Liver (tissue), 9 donors: ENCODE measurements around the gene ELN. TPM values are rescaled to one million over a fixed set of nuclear protein-coding genes. Genes with fewer than 3 reads are reported as not detected.
A peak's percentile ranks its signal among the peaks of the same experiment; 100 is the strongest.
"Not testable (repeated sequence)": the region's sequence is repeated elsewhere in the genome, so short reads cannot be mapped to it uniquely, and the experiment has no call there.

ENCODE experiments used
- DNase-seq: peaks from one replicate; pipeline ENCODE4 v3.0.0-alpha.2; 2017; ENCODE audit warnings: low spot score
- H3K27ac ChIP-seq, 2 donors: one replicate each; pipeline ENCODE4 v1.7.0; 2013; ENCODE audit warnings: inconsistent platforms in 2 of 2, low read length in 2 of 2, control low read depth in 1 of 2, low read depth in 1 of 2, mild to moderate bottlenecking in 1 of 2
- H3K27me3 ChIP-seq, 4 donors: one replicate each; pipeline versions ENCODE4 v1.6.1 to v1.7.0; 2013; ENCODE audit warnings: low read length in 3 of 4, inconsistent platforms in 1 of 4, mild to moderate bottlenecking in 1 of 4, moderate library complexity in 1 of 4; ENCODE audit not compliant: control insufficient read depth in 4 of 4, insufficient read depth in 4 of 4
- H3K36me3 ChIP-seq, 4 donors: one replicate each; pipeline versions ENCODE4 v1.6.1 to v1.7.0; 2013; ENCODE audit warnings: low read length in 3 of 4, mild to moderate bottlenecking in 3 of 4, low read depth in 1 of 4, moderate library complexity in 1 of 4; ENCODE audit not compliant: control insufficient read depth in 4 of 4, insufficient read depth in 3 of 4
- H3K4me1 ChIP-seq, 4 donors: one replicate each; pipeline versions ENCODE4 v1.6.1 to v1.7.0; 2013; ENCODE audit warnings: low read length in 3 of 4, mild to moderate bottlenecking in 3 of 4, moderate library complexity in 1 of 4; ENCODE audit not compliant: control insufficient read depth in 4 of 4, insufficient read depth in 4 of 4
- H3K4me3 ChIP-seq, 3 donors: one replicate each; pipeline versions ENCODE4 v1.6.1 to v1.7.0; 2013; ENCODE audit warnings: low read length in 3 of 3, control low read depth in 1 of 3, low read depth in 1 of 3, mild to moderate bottlenecking in 1 of 3
- H3K9ac ChIP-seq, 2 donors: one replicate each; pipeline ENCODE4 v1.7.0; 2013; ENCODE audit warnings: low read length in 2 of 2, mild to moderate bottlenecking in 2 of 2, moderate library complexity in 2 of 2, control low read depth in 1 of 2, low read depth in 1 of 2
- H3K9me3 ChIP-seq, 4 donors: one replicate each; pipeline versions ENCODE4 v1.6.1 to v1.7.0; 2013; ENCODE audit warnings: low read length in 3 of 4; ENCODE audit not compliant: control insufficient read depth in 4 of 4
- ATF3 ChIP-seq: IDR thresholded peaks from 2 replicates; pipeline ENCODE4 v1.6.1; 2016; ENCODE audit warnings: antibody characterized with exemption
- HNF4A ChIP-seq, 2 donors: conservative IDR thresholded peaks; 2 replicates each; pipeline ENCODE4 v1.6.1; 2016; ENCODE audit warnings: antibody characterized with exemption in 2 of 2, mild to moderate bottlenecking in 2 of 2
- HNF4G ChIP-seq: IDR thresholded peaks from 2 replicates; pipeline ENCODE4 v1.6.1; 2016; ENCODE audit warnings: antibody characterized with exemption
- JUND ChIP-seq, 2 donors: IDR thresholded peaks; 2 replicates each; pipeline ENCODE4 v1.6.1; 2016; ENCODE audit warnings: antibody characterized with exemption in 2 of 2
- MAX ChIP-seq: IDR thresholded peaks from 2 replicates; pipeline ENCODE4 v1.6.1; 2016; ENCODE audit warnings: antibody characterized with exemption
- RAD21 ChIP-seq, 2 donors: IDR thresholded peaks; 2 replicates each; pipeline ENCODE4 v1.6.1; 2016; ENCODE audit warnings: antibody characterized with exemption in 2 of 2, mild to moderate bottlenecking in 2 of 2
- REST ChIP-seq: IDR thresholded peaks from 2 replicates; pipeline ENCODE4 v1.6.1; 2016; ENCODE audit warnings: antibody characterized with exemption, mild to moderate bottlenecking
- SP1 ChIP-seq: IDR thresholded peaks from 2 replicates; pipeline ENCODE4 v1.6.1; 2018; ENCODE audit warnings: antibody characterized with exemption, mild to moderate bottlenecking
- YY1 ChIP-seq: IDR thresholded peaks from 2 replicates; pipeline ENCODE4 v1.6.1; 2016; ENCODE audit warnings: antibody characterized with exemption, mild to moderate bottlenecking
- ZBTB33 ChIP-seq: IDR thresholded peaks from 2 replicates; pipeline ENCODE4 v1.6.1; 2016; ENCODE audit warnings: antibody characterized with exemption
- WGBS: extraction: QIAGEN DNeasy Blood & Tissue Kit; methylation state at CpG from one replicate; pipeline ENCODE4 v1.1.7; 2013; 5-methylcytosine and 5-hydroxymethylcytosine counted together
- polyA plus RNA-seq, 2 donors: library from polyadenylated mRNA; stranded (reverse) in 1 of 2; unstranded in 1 of 2; fragments of 200-250 nt in 1 of 2; fragments of >200 nt in 1 of 2; fragmentation: Nextera tagmentation in 1 of 2; extraction: Ambion mirVana in 1 of 2; gene quantifications; one replicate each; pipeline versions ENCODE4 v1.2.1 to v1.2.3, GENCODE V29; 2013 to 2015
- total RNA-seq, 2 donors: library from RNA; depleted of rRNA; stranded (reverse); fragments of >200 nt; gene quantifications; one replicate each; pipeline ENCODE4 v1.2.3, GENCODE V29; 2014
- donor health status: healthy.
- donor health status: healthy.
- donor health status: healthy.
- donor health status: healthy.
- donor health status: healthy.

ELN gene
- total and polyA plus RNA-seq, 4 donors, result 2.7 to 16.3 (median 9.7) TPM

DNA sequence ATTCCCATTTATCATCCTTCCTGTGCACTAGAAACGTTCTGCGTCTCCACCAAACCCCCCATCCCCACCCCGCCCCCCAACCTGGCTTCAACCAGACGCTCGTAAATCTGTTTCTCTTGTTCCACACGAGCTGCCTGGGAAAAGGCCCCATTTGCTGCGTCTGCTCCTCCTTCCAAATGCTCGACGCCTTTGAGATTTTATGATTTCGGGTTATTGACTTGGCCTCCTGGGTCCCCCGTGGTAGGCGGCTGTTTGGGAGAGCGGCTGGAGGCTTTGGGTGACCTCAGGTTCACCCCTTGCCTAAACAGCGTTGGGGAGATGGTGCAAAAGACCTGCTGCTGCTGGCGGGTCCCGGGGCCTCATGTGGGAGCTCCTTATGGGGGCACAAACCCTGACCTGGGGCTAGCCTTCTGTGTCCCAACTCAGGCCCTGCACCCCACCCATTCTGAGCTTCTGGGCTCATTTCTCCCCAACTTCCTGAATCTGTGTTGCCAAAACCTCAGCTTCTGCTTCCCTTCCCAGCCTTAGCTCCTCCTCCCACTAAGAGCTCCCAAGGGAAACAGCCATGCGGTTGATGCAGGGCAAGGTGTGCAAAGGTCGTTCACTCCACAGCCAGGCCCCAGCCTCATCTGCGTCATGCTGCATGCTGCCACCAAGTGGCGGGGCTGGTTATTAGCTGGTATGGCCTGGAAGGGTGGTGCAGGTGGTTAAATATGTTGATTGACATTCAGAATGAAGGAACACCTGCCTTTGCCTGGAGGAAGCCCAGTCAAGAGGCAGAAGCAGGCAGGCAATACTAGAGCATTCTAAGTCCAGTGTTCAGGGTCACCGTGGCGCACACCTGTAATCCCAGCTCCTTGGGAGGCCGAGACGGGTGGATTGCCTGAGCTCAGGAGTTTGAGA, 49.1 kb upstream of the ELN start (continued):
- TF ChIP-seq SP1 (peak; percentile 94), ATF3 (no peak), HNF4G (peak; percentile 85), ZBTB33 (no peak), HNF4A (conservative IDR thresholded peaks at IDR 0.05) (peak; percentile 92)

DNA sequence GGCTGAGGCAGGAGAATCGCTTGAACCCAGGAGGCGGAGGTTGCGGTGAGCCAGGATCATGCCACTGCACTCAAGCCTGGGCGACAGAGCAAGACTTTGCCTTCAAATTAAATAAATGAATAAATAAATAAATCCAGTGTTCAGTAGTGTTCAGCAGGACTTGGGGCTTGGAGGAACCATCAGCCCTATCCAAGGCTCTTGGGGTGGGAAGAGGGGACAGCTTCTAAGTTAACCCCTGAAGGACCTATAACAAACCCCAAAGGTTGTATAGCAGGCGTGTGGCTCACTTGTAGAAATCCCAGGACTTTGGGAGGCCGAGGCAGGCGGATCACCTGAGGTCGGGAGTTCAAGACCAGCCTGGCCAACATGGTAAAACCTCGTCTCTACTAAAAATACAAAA, 48.3 kb upstream of the ELN start:
- 95% methylated on average over 9 of the region's 9 CpGs for WGBS
- DNase-seq, H3K9ac ChIP-seq, H3K9me3 ChIP-seq, H3K27ac ChIP-seq, H3K4me1 ChIP-seq, H3K4me3 ChIP-seq, H3K36me3 ChIP-seq, H3K27me3 ChIP-seq: not testable (repeated sequence)

GRCh38 chr7:73980206-73980605, 47.8 kb upstream of the ELN start:
- Histone ChIP-seq H3K27me3 (no peaks in the 10 kb centered on the region), H3K4me3 (no peak overlapping the region), H3K4me1 (peaks cover 0 to 7% (median 5%) of the 10 kb centered on the region in 4 donors), H3K27ac (no peak overlapping the region), H3K9ac (no peak overlapping the region), H3K9me3 (no peaks in the 10 kb centered on the region), H3K36me3 (no peaks in the 10 kb centered on the region)
- 80% methylated on average over 6 of the region's 6 CpGs for WGBS
- DNase-seq, result no peak
- no peak for TF ChIP-seq REST
- no peak for TF ChIP-seq MAX
- TF ChIP-seq RAD21 (IDR thresholded peaks at IDR 0.05), result no peak
- TF ChIP-seq ATF3, result no peak
- TF ChIP-seq YY1, result no peak
- no peak for TF ChIP-seq JUND (IDR thresholded peaks at IDR 0.05)
